GM12872 (cell line): ENCODE results near the gene HMGCL.

Experiments
- TF ChIP-seq, protein P1 (sequence below): IDR thresholded peaks from 3 replicates; pipeline ENCODE4 v1.5.1; 2011; ENCODE audit warnings: low read depth, mild to moderate bottlenecking, low read length, moderate library complexity; ENCODE audit not compliant: insufficient read depth

HMGCL gene

DNA sequence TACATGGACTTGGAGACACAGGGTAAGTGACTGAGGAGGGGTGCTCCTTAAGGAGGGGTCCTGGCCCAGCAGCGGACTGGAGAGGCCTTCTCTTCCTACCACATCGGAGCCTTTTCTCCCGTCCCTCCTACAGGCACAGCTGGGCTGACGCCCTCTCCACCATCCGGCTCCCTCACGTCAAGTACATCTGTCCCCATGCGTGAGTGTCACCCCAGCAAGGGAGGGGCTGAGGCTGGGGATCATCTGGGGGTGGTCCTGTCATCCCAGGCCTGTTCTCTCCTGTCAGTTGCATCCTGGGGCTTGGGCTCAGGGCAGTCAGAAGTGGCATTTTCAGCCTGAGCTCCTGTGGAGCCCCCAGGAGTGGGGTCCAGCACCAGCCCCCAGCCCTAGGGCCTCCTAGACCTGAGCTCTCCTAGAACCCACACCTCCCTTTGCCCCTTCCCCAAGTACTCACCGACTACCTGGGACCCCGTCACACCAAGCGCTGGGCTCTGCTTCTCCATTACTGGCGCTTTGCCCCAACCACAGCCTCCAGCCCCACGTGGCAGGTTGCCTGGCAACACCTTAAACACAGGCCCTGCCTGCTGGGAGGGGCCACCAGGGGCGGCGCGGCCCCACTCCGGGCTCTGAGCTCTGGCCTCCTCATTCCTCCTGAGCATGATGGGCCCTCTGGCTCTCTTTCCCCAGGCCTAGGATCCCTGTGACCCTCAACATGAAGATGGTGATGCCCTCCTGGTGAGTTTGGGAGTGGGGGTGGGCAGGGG lies 32.0 kb downstream of the HMGCL start:
- TF ChIP-seq, protein P1, sequence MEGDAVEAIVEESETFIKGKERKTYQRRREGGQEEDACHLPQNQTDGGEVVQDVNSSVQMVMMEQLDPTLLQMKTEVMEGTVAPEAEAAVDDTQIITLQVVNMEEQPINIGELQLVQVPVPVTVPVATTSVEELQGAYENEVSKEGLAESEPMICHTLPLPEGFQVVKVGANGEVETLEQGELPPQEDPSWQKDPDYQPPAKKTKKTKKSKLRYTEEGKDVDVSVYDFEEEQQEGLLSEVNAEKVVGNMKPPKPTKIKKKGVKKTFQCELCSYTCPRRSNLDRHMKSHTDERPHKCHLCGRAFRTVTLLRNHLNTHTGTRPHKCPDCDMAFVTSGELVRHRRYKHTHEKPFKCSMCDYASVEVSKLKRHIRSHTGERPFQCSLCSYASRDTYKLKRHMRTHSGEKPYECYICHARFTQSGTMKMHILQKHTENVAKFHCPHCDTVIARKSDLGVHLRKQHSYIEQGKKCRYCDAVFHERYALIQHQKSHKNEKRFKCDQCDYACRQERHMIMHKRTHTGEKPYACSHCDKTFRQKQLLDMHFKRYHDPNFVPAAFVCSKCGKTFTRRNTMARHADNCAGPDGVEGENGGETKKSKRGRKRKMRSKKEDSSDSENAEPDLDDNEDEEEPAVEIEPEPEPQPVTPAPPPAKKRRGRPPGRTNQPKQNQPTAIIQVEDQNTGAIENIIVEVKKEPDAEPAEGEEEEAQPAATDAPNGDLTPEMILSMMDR: no peak

DNA sequence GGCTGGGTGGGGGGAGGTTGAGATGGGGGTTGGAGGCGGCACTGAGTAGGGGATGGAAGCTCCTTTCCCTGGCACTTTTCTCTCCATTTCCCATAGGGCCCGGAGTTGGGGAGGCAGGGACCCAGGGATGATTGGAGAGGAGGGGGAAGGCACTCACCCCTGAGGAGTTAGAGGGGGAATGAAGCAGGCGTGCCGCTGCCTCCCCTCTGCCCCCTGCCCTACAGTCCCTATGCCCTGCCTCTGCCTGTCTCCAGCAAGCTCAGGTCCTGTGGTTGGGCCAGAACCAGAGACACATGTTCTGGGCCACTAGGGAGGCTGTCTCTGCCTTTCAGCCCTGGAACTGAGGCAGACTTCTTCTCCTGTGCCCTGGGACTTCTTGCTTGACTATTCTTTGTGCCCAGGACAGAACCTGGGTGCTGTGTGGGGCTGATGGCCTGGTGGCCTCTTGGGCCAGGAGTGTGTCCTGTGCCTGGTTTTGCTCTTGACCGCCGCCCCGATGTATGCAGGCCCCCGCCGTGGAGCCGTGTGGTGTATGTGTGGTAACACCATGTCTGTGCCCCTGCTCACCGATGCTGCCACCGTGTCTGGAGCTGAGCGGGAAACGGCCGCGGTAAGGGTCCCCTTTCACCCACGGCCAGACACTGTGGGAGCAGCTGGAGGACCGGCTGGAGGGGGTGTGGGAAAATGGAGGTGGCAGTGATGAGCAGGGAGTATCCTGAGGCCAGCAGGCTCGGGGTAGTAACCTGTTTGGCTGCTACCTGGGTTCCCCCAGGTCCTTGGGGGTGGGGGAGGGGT lies 32.9 kb downstream of the HMGCL start:
- TF ChIP-seq, protein P1: no peak

DNA sequence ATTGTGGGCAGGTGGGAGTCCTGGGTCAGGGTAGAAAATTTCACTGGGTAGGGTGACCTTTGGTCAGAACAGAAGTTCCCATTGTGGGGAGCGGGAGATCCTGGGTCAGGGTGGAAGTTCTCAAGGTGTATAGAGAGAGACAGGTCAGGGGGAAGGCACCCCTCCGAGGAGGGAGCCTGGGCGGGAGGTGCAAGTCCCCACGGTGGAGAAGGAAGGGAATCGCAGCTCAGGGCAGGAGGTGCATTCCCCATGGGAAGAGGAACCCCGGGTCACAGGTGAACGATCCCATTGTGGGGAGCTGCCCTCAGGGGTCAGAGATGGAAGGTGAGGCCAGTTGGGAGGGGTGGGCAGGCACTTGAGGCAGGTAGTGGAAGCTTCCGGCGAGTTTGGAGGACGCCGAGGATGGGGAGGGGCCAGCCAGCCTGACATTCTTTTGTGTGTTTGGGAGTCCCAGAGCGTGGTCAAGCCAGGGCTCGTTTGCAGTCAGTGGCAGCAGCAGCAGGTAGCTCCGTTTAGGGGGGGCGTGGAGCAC lies 33.6 kb downstream of the HMGCL start:
- TF ChIP-seq, protein P1: no peak

DNA sequence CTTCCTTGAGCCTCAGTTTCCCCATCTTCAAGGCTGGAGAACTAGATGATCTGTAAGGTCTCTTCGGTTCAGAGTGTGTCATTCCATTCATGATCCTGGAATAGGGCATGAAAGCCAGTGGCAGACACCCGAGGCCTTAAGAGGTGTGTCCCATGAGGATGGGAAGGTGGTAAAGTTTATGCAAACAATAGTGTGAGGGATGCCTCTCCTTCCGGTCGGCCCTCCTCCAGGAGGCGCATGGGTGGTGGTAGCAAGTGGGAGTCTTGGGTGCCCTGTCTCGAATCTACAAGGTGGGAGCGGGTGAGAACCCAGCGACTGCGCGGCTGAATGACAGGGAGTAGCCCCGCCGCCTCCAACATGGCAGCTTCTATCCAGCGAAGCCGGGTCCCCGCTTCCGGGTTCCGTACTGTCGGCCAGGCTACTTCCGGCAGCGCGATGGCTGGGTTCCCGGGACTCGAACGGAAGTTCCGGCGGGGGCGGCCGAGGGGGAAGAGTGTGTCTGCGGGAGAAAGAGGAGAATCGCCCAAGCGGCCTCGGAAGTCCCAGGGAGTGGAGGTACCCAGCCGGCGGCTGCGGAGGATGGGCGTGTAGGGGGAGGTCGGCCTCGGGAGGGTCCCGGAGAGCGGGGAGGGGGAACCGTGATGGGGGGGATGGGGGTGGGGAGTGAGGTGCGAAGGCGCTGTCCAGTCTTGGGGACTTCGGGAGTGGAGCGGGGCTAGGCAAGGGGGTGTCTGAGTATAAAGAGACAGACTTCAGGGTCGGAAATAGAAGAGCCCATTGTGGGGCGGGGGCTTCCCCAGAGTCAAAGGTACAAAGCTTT lies 34.3 kb downstream of the HMGCL start, which contains the start of gene LYPLA2:
Gene LYPLA2, plus strand, starts transcription at position 450 of the 820 bp plus-strand sequence. CDS start 1,538 bp downstream, outside the sequence.
- TF ChIP-seq, protein P1: no peak

DNA sequence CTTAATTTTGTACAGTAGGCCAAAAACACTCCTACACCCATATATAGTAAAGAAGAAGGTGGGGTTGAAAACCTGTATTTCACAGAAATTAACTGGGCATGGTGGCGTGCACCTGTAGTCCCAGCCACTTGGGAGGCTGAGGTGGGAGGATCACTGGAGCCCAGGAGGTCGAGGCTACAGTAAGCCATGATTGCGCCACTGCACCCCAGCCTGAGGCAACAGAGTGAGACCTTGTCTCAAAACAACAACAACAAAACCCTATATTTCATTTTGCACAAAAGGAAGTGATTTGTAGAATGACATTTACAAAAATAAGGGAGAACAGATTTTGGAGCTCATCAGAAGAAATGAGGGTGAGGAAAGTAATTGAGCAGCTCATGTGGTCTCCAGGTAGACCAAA lies 36.5 kb downstream of the HMGCL start:
- TF ChIP-seq, protein P1: no peak

GRCh38 chr1:23787701-23788100 lies 37.5 kb downstream of the HMGCL start:
- TF ChIP-seq, protein P1: no peak
